ENCODE results near the gene APOO.
"Not testable (repeated sequence)": the region's sequence is repeated elsewhere in the genome, so short reads cannot be mapped to it uniquely, and the experiment has no call there.

Gene APOO

DNA sequence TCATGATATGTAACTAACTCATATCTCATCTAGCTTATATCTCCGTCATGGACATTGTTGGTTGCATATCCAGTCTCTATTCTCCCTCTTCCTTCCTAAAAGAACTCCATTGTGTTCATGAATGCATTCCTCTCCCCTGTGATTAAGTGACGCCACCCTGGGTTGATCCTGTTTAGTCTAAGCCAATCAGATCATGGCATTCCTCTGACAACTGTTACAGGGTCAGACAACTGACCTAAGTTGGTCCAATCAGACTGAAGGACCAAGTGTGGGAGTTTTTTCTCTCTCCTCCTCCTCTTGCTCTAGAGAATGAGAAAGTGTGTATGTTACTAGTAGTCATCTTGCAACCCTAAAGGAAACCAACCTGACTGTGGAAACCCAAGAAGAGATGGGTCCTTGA, 3.6 kb downstream of the APOO start:
- no peak for DNase-seq (ENCODE audit: low read depth in 3 of 3, low spot score in 1 of 3)

DNA sequence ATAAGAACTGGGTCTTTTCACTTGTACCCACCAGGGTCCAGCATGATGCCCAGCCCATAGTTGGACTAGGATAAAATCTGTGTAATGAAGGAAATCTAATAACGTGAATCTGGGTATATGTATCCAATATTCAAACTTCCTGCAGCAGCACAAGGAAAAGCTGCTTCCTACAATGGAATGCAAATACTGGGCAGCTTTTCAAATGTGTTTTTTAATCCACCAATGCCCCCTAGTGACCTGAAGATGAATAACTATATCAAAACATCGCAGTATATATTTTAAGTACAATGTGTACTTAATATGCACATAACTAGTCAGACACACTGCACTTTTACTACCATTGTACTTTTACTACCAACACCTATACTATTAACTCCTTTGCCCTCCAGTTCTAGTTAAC, 5.3 kb downstream of the APOO start:
- DNase-seq (ENCODE audit: low read depth in 3 of 3, low spot score in 1 of 3), result no peak

DNA sequence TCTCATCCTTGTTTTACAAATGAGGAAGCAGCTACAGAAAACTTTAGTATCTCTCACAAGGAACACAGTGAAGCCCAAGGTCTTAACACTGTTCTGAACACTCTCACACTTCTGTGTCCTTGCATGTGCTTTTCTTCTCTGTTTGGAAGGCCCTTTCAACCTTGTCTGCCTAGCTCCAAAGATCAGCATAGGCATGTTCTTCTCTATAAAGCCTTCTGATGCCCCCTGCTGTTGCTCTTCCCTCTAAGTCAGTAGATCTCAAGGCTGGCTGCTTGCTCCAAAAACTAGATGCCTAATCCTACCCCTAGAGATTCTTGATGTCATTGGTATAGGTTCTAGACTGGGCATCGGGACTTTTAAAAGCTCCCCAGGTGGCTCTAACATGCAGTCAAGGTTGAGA, 5.9 kb downstream of the APOO start:
- no peak for DNase-seq (ENCODE audit: low read depth in 3 of 3, low spot score in 1 of 3)

DNA sequence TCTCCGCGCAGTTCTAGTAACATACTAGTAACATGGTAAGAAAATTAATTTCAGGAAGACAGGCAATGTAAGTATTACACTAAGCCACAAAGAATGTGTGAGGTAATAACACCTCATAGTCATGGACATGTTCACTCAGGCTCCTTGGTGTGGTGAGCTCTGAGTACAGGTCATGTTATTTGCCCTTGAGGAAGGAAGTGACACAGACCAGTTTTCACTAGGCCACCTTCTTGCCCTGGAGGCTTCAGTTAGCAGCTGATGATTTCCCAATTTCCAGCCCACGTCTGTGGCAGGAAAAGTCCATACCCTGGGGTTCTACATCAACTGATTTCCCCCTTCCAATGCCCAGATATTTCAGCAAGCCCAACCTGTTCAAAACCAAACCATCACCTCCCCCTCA, 6.7 kb downstream of the APOO start:
- no peak for DNase-seq (ENCODE audit: low read depth in 3 of 3, low spot score in 1 of 3)

GRCh38 chrX:23900220-23900797, 7.4 kb downstream of the APOO start:
- DNase-seq (ENCODE audit: low read depth in 3 of 3, low spot score in 1 of 3), result no peak

DNA sequence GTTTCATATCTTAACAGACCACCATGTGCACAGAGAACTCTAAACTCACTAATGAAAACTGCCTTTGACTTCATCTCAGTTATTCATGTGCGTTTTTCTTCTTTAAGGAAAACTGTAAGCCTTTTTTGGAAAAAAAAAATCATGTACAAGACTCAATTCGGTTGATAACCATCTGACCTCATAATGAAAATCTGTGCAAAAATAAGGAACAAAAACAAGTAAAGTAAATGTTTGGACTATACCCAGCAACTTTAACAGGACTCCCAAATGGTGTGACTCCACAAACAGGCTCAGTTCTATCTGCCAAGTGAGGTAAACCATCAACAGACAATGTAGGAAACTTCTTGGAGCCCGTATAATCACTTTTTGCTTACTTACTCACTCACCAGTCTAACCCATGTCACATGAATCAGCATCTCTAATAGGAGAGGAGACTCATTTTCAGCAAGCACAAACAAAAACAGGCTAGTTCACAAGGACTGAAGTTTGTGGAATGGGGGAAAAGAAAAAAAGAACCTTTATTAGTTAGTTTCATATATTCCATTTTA, 9.3 kb downstream of the APOO start:
- DNase-seq (ENCODE audit: low read depth in 3 of 3, low spot score in 1 of 3), result no peak

DNA sequence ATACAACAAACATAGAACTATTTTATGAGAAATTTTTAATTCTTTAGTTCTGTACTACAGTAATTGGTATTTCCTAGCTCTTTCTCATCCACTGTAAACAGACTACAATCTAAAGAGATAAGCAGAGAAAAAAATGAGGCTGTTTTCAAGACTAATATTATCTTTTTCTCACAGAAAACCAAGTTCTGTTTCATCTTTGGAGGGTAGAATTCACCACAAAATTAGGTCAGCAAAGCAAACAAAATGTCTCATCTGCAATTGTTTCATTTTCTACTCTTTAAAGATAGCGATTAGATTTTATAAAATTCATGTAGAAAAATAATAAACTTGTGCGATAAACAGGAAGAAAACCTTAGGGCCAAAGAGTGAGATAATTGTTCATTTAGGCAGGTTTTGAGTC, 10.8 kb downstream of the APOO start:
- no peak for DNase-seq (ENCODE audit: low read depth in 3 of 3, low spot score in 1 of 3)

DNA sequence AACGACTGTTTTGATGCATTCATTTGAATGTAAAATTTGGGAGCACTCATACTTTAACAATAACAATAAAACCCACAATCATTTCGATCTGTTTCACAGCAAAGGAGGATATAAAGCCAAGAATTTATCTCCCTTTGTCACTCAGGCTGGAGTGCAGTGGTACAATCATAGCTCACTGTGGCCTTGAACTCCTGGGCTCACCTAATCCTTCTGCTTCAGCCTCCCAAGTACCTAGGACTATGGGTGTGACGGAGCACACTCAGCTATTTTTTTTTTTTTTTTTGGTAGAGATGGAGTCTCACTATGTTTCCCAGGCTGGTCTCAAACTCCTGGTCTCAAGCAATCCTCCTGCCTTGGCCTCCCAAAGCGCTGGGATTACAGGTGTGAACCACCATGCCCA, 11.2 kb downstream of the APOO start:
- not testable (repeated sequence) for DNase-seq (ENCODE audit: low read depth in 3 of 3, low spot score in 1 of 3)

- not testable (repeated sequence) for DNase-seq (ENCODE audit: low read depth in 3 of 3, low spot score in 1 of 3)
Observed at GRCh38 chrX:23894993-23895392, 12.7 kb downstream of the APOO start.

DNA sequence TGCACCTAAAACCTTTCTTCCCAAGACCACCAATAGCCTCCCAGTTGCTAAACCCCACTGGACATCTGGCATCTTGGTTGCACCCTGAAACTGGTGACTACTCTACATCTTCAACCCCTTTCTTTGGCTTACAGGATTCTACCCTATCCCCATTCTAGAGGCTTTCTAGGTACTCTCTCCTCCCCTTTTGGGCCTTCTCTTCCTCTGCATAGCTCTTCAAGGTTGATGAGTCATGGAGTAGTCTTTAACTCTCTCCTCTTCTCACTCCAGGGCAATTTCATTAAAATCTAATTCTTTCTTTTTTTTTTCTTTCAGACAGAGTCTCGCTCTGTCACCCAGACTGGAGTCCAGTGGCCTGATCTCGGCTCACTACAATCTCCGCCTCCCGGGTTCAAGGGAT, 16.8 kb downstream of the APOO start:
- DNase-seq (ENCODE audit: low read depth in 3 of 3, low spot score in 1 of 3), result no peak

- no peak for DNase-seq (ENCODE audit: low read depth in 3 of 3, low spot score in 1 of 3)
Observed at GRCh38 chrX:23888887-23889501, 18.7 kb downstream of the APOO start.

GRCh38 chrX:23887918-23888317, 19.8 kb downstream of the APOO start:
- DNase-seq (ENCODE audit: low read depth in 3 of 3, low spot score in 1 of 3), result no peak

DNA sequence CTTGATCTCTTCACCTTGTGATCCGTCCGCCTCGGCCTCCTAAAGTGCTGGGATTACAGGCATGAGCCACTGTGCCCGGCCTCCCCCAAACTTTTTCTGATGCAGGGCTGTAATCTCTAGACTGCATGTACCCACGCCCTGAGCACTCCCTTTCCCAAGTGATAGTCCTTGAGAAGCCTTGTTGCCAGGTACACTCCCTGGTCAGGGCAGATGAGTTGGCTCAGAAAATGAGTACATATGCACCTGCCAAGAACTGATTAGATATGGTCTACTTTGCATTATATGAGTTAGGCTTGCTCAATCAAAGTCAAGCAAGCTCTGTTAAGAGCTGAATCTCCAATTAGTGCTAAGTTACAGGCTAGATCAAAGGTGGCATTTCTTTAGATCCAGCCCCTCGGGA, 20.3 kb downstream of the APOO start:
- no peak for DNase-seq (ENCODE audit: low read depth in 3 of 3, low spot score in 1 of 3)

DNA sequence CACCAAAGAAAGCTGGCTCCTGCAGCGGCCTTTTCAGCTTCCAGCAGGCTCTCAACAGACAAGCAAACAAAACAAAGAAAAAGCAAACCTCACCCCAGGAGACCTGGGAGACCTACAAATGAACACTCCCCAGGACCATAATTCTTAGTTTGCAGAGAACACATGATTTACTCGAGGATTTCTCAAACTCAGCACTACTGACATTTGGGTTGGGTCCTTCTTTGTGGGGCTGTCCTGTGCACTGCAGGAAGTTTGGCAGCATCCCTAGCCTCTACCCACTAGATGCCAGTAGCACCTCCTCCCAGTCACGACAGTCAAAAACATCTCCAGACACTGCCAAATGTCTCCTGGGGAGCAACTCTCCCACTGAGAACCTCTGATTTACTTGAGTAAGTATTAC, 21.9 kb downstream of the APOO start:
- DNase-seq (ENCODE audit: low read depth in 3 of 3, low spot score in 1 of 3), result no peak

- DNase-seq (ENCODE audit: low read depth in 3 of 3, low spot score in 1 of 3), result no peak
Observed at GRCh38 chrX:23884427-23885024, 23.2 kb downstream of the APOO start.

DNA sequence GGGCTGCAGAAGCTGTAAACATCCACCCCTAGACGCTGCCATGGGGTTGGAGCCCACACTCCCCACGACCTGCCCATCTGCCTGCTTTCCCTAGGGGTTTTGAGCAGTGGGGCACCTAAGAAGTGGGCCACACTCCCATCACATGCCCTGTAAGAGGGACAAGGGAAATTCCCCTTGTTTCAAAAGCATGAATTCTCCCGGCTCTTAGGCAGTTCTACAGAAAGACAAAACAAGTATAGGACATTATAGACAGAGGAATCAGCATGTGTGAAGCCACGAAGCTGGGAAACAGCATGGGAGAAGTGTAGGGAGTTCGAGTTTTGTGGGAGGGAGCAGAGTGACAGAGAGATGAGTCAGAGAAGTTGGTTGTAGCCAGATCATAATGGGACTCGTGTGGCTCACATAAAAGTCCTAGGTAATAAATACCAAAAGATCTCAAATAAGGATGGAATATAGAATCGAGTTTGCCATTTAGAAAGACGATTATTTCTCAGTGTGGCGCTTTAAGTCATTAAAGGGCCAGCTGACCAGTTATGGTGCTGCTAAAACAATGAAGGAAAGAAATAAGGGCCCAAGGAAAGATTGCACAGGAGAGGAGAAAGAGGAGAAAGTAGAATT, 23.9 kb downstream of the APOO start:
- DNase-seq (ENCODE audit: low read depth in 3 of 3, low spot score in 1 of 3), result no peak

- DNase-seq (ENCODE audit: low read depth in 3 of 3, low spot score in 1 of 3), result no peak
Observed at GRCh38 chrX:23879380-23880090, 28.2 kb downstream of the APOO start.

DNA sequence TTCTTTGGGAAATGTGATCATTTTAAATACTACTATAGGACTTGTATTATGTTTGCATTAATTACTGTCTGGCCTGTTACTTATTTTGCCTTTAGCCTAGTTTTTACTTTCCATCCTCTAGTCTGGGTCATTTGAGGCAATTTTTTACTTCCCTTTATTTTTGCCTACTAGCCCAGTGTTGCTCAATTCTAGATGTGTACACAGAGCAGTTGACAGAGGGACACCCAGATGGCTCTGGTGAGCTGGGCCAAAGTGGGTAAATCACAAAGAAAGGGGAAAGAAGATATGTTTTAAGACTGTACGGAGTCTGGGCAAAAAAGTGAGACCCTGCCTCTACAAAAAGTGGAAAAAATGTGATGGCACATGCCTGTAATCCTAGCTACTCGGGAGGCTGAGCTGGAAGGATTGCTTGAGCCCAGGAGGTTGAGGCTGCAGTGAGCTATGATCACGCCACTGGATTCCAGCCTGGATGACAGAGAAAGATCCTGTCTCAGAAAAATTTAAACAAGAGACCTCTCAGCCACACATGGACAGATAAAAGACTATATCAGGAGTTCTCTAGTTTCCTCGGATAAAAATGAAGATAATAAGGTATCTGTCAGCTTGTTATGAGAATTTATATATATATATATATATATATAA, 35.7 kb downstream of the APOO start:
- no peak for DNase-seq (ENCODE audit: low read depth in 3 of 3, low spot score in 1 of 3)

DNA sequence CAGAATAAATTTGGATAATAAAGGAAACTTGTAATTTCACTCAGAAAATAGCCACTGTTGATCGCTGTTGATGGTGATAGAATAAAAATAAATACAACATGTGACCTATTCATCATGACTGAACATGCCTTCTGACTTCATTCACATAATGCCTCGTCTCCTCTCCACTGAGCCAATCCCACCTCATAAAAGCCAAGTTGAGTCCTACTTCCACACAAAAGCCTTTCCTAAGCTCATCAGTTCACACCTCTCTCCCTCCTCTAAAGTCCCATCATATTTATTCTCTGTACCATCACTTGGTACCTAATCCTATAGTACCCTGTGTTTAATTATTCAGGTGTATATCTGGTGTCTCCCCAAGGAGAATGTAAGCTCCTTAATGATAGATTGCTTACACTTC, 37.7 kb downstream of the APOO start:
- no peak for DNase-seq (ENCODE audit: low read depth in 3 of 3, low spot score in 1 of 3)

DNA sequence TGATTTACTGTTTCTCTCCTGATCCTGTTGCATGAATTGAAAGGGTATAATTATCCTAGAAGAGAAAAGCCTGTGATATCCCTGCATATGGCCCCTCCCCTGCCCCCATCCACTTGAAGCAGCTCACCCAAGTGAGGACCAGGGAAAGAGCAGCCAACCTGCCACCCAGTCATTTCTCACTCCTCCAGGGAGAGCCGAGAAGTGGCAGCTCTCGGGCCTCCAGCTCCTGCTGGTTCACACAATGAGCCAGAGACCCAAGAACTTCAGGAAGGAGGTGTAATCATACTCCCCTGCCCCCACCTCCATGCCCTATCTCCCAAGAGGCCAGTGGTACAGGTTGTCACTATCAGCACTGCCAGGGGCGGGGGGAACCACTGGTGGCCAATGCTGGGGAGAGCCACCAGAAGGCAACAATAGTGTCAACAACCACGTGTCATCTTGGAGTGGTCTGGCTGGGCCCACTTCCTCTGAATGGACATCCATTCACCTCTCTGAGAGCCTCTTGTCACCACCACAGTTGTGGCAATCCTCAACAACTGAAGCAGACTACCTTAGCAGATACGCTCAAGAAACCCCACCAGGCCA, 42.9 kb downstream of the APOO start:
- no peak for DNase-seq (ENCODE audit: low read depth in 3 of 3, low spot score in 1 of 3)

DNA sequence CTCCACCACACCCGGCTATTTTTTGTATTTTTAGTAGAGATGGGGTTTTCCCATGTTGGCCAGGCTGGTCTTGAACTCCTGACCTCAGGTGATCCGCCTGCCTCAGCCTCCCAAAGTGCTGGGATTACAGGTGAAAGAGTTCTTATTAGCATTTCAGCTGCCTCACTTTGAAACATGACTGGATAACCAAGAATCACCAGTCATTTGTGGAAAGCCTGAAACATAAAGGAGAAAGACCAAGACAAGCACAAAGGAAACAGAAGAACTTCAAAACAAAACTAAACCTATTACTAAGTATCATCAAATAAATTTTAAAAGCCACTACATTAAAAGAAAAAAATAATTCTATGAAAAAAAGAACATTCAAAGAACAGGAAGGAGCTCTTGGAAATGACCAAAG, 45.8 kb downstream of the APOO start:
- not testable (repeated sequence) for DNase-seq (ENCODE audit: low read depth in 3 of 3, low spot score in 1 of 3)

Data from stimulated activated CD4-positive, alpha-beta T cell treated with anti-CD3 and anti-CD28 coated beads, TNF-alpha, amount 100 ng/mL, for 1 hour (primary cell).